Thyroid gland (tissue), 4 donors: ENCODE results near the gene ROPN1L.

Source experiments
- CTCF ChIP-seq, 6 experiments: fragments of 200-600 bp in 3 of 6; fragments of 450-650 bp in 3 of 6; sonication (generic) in 3 of 6; IDR thresholded peaks; one replicate each; pipeline ENCODE4 v1.5.1; 2016 to 2019; ENCODE audit warnings: antibody characterized with exemption in 6 of 6, mild to moderate bottlenecking in 2 of 6, inconsistent platforms in 1 of 6, moderate library complexity in 1 of 6
- POLR2A ChIP-seq, 2 donors: fragments of 450-650 bp; IDR thresholded peaks; one replicate each; pipeline ENCODE4 v1.6.1; 2017; ENCODE audit warnings: antibody characterized with exemption in 2 of 2, mild to moderate bottlenecking in 2 of 2, moderate library complexity in 1 of 2

- TF ChIP-seq CTCF (IDR thresholded peaks at IDR 0.05): no peak
- no peak for TF ChIP-seq POLR2A (IDR thresholded peaks at IDR 0.05)
Observed at GRCh38 chr5:10490927-10491672, 49.4 kb downstream of the ROPN1L start.
